ENCODE data around the gene RAB27A.
"Not testable (repeated sequence)": the region's sequence is repeated elsewhere in the genome, so short reads cannot be mapped to it uniquely, and the experiment has no call there.

Gene RAB27A

DNA sequence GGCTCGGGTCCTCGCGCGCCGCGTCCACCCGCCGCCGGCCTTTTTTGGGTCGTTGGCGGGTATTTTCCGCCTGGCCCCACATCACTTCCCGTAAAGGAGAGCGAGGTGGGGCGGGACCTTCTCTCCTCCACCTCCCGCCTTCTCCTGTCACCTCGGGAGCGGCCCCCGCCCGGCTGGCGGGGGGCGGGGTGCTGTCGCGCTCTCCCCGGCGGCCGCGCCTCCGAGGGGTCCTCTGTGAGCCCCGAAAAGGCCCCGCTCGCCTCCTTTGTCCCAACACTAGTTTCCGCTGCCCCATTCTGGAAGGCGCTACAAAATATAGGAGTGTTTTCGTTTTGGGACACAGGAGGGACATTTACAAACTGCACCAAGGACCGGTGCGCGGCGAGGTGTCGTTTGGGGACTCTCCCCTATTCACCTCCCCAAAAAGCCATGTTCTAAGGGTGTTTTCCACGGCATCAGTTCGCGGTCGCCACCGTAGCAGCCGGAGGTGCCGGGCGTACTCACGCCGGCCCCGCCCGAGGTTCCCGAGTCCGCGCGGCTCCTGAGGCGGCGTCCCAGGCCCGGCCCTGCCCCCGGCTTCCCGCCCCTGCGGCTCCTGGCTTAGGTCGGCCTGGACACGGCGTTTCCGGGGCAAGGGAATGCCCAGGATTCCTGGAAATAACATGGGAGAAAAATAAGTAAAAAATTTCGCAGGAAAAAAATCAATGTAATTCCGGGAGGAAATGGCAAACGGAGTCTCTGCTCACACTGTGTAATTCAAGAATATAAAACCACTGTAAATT lies at the start of gene RAB27A:
TSS of gene RAB27A (minus strand) at position 68 of the 782 bp plus-strand sequence. CDS start 54,879 bp downstream, outside the sequence.
- DNase-seq = peak; percentile 58

DNA sequence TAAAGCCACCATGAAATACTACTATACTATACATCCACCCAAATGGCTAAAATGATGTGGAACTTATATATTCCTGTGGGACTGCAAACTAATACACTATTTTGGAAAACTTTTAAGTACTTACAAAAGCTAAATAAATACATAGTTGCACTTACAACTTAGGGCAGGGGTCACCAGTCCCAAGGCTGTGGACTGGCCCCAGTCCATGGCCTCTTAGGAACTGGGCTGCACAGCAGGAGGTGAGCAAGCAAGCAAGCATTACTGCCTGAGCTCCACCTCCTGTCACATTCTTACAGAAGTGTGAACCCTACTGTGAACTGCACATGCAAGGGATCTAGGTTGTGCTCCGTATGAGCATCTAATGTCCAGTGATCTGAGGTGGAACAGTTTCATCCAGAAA lies 47.5 kb upstream of the RAB27A start:
- DNase-seq = no peak

DNA sequence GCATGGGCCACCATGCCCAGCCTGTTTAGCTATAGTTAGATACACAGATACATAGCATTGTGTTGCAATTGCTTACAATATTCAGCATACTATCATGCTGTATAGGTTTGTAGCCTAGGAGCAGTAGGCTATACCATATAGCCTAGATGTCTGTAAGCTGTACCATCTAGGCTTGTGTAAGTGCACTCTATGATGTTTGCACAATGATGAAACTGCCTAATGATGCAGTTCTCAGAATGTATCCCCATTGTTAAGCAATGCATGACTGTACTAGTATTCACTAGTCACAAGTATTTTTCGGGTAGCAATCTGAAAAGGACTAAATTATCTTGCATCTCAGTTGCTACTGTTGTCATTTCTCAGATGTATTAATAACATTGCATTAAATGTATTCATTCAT lies 45.4 kb upstream of the RAB27A start:
- DNase-seq = no peak

DNA sequence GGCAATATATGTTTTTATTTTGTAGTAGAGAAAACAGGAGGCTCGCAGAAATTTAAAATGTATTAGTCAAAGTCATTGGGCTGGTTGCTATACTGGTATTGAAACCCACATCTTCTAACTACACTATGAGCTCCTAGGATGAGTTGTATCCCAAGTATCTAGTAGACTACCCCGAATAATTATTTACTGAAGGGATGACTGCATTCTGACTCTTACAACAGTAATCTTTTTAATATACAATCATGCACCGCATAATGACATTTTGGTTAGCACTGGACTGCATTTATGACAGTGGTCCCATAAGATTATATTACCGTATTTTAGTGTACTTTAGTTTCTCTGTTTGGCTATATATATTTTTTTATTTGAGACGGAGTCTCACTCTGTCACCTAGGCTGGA lies 44.8 kb upstream of the RAB27A start:
- no peak for DNase-seq

DNA sequence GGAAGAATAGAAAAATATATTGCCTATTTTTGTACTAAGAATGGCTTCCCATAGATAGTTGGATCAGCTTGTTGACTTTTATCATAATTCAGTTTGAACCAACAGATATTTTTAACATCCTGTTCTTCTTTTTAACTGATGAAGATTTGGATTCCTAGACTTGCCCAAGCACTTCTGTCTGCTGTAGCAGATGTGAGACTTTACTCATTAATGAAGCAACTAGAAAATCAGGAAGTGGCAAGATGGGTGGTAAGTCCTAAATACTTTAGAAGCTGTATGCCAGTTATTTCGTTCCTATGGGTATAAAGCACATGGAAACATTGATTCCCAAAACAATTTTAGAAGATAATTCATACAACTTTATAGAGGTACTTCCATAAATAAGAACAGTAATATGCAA lies 37.8 kb upstream of the RAB27A start:
- DNase-seq = no peak

DNA sequence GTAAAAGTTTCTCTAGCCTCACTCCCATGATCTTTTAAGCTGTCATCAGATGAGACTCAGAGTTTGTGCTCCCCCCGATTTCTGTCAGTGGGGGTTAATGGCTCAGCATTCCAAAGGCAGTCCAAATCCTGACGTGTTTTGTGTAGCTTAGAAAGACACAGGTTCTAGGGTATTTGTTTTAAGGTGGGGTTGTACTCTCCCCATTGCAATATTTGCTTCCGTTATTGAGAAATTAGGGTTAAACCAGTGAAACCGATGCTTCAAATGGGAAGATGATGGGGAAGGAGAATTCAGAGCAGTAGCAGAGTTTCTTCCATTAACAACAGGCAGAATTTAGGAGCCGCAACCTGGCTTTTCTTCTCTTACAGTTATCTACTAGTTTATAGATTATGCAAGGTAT lies 32.9 kb upstream of the RAB27A start:
- DNase-seq = no peak

DNA sequence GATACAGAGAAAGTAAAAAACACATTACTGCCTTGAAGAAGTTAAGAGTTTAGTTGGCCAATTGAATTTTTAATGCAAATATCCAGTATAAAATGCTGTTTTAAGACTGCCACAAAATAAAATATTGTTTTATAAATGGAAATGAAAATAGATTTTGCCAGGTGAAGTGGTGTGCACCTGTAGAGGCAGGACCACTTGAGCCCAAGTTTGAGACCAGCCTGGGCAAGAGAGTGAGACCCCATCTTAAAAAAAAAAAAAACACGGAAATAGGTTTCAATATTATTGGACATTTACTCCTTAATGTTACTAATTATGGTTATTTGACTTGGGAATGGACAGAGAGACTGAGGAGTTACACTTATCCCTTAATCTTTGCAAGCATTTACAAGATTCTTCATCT lies 31.4 kb upstream of the RAB27A start:
- DNase-seq = no peak

DNA sequence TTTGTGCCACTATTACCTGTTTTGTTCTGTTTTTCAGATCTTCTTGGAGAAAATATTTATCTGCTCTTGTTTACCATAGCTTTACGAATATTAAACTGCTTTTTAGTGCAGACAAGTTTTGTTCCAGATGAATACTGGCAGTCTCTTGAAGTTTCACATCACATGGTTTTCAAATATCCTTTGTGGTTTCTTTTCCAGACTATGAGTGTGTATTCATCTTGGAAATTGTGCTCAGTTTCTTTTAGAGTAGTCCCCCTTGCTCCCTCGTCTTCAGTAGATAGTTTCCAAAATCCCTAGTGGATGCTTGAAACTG lies 30.6 kb upstream of the RAB27A start:
- no peak for DNase-seq

DNA sequence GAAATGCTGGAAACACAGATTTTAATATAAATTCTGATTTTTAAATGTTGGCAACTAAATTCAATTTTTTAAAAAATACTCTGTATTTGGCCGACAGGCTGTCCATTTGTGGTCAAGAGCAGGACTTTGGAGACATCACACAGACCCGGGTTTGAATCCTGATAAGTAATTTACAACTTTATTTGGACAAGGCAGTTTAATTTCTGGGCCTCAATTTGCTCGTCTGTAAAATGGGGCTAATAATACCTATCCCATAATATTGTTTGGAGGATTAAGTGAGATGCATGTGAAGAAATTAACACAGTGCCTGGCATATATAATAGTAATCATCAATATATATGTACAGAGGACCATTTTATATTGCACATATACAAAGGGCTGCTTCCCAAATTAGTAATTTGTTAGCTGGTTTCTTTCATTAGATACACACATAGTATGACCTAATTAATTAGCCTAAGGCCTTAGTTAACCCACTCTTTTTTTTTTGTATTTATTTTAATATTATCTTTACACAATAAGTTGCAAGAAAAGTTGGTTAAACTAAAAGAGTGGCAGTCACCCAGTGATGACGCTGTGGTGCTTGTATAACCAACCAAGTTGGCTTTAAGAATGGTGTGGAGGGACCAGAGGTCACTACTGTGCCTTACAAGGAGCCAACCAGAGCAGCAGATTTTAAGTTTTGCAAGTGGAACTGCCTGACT lies 30.1 kb upstream of the RAB27A start:
- DNase-seq = no peak

DNA sequence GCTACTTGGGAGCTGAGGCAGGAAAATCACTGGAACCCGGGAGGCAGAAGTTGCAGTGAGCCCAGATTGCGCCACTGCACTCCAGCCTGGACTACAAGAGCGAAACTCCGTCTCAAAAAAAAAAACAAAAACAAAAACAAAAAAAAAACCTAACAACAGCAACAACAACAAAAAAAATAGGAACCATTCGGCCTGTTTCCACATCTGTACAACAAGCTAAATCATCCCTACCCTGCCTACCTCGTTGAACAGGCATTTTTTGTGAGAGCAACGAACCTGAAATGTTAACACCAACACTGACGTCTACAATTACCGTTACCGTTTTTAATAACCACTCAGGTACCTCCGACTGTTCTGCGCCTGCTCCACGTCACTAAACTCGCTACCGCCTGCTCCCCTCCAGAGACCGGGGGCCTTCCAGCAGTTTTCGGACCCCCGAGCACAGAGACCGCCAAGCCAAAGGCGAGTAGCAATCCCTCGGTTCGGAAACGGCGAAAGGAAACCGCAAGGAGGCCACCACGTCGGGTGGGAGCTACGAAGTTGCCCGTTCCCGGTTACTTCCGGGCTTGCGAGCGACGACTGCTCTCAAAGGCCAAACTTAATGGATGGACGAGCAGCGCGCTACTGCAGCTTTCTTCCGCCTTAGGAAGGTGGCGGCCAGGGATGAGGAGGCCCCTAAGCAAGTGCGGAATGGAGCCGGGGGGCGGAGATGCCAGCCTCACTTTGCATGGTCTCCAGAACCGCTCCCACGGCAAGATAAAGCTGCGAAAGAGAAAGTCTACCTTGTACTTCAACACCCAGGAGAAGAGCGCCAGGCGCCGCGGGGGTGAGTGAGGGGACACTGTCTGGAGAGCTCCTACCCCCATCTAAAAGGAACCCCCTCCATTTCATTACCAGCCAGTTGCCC lies 29.2 kb upstream of the RAB27A start, which contains the start of the genes PIGB and PIGBOS1:
TSS of gene PIGB (plus strand) at position 635 of the 907 bp plus-strand sequence. CDS start at position 664, 29 bp downstream.
TSS of gene PIGBOS1 (minus strand) at position 536 of the 907 bp plus-strand sequence. CDS start 1,331 bp downstream, outside the sequence.
- DNase-seq = peak; percentile 73

DNA sequence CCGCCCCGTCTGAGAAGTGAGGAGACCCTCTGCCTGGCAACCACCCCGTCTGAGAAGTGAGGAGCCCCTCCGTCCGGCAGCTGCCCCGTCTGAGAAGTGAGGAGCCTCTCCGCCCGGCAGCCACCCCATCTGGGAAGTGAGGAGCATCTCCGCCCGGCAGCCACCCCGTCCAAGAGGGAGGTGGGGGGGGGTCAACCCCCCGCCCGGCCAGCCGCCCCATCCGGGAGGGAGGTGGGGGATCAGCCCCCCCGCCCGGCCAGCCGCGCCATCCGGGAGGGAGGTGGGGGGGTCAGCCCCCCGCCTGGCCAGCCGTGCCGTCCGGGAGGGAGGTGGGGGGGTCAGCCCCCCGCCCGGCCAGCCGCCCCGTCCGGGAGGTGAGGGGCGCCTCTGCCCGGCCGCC lies 13.2 kb upstream of the RAB27A start:
- DNase-seq = not testable (repeated sequence)

DNA sequence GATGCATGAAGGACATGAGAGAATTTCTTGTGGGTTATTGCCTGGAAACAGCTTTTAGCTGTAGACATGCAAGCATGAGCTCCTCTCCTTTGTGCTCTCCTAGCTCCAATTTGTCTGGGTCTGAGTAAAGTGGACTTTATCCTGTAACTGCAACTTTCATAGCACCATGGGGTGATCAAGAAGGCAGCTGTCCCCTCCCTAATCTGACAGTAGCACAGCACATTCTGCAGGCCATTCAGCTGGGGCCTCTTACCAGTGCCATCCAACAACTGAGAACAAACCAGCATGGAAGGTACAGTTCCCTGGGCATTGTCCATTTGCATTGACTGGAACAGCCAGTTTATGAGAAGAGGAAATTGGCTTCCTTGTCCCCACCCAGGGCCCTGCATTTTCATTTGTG lies 7.7 kb upstream of the RAB27A start:
- DNase-seq = no peak

DNA sequence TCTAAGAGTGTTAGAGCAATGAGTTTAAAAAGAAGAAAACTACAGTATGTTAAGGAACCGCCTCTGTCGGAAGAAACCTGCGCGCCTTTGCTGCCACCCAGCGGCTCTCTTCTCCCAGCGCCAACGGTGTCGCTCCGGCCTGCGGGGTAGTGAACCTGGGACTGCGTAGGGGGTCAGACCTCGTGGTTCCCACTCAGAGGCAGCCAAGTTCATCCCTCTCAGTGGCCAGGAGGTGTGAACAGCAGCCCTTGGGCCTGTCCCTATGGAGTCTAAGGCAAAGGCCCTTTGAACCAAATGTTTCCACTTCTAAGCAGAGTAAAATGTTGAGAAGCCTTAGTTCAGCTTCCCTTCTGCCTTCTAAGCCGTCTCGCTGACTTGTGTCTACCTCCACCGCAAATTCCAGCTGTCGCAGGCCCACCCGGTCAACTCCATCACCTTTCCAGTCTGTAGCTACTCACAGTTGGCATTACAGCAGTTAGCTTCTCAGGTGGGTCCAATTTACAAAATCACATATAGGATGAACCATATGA lies 980 bp upstream of the RAB27A start:
- peak; percentile 76 for DNase-seq

DNA sequence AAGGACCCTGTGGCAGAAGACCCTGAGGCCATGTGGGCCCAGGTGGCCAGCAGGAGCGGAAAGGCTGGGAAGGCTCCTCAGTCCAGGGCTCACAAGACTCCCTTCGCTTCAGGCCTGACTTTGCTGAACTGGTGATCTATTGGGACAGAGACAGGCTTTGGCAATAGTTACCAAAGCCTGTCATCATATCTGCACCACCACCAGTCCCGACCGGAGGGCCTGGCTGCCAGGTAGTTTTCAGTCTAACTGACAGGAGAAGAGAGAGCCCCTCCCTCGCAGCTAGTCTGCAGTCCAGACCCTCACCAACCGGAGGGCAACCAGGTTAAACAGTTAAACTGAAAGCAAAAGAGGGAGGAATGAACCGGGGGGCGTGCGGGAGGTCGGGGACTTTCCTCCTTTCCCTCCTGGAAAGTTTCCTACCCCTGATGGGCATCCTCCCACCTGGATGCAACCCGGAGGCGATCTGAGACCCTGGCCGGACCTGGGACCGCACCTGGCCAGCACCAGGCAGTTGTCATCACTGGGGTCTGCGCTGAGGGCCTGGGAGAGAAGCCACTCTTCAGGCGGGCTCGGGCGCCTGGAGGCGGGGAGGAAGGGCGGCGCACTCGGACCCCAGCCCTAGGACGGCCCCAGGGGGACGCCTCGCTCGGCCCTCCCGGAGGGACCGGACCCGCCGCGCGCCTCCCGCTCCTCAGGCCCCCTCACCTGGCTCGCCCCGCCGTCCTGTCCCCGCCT lies 435 bp downstream of the RAB27A start:
- no peak for DNase-seq

DNA sequence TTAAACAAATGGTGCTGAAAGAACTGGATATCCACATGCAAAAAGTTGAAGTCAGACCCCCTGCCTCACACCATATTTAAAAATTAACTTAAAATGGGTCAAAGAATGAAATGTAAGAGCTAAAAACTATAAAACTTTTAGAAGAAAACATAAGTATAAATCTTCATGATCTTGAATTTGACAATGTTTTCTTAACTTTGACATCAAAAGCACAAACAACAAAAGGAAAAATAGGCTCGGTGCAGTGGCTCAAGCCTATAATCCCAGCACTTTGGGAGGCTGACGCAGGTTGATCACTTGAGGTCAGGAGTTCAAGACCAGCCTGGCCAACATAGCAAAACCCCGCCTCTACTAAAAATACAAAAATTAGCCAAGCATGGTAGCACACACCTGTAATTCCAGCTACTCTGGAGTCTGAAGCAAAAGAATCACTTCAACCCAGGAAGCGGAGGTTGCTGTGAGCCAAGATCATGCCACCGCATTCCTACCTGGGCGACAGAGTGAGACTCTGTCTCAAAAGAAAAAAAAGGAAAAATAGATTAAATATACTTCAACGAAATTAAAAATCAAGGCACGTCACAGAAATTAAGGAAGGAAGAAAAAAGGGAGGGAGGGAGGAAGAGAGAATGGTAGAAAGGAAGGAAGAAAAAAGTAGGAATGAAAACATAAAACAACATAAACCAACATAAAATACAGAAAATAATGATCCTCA lies 1.5 kb downstream of the RAB27A start:
- DNase-seq = no peak

DNA sequence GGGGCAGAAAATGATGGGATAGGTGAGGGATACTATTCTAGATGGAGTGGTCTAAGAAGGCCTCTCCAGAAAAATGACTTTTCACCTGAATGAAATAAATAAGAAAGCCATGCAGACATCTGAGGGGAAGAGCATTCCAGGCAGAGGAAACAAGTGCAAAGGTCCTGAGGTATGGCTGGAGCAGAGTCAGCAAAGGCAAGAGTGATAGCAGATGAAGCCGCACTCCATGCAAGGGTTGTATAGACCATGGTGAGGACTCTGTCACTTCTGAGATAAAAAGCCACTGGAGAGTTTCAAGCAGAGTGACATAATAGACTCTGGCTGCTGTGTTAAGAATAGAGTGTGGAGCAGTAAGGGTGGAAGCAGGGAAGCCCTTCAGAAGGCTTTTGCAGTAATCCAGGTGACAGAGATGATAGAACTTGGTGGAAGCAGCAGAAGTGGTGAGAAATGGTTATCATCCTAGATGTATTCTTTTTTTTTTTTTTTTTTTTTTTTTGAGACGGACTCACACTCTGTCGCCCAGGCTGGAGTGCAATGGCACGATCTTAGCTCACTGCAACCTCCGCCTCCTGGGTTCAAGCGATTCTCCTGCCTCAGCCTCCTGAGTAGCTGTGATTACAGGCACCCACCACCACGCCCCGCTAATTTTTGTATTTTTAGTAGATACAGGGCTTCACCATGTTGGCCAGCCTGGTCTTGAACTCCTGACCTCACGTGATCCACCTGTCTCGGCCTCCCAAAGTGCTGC lies 3.0 kb downstream of the RAB27A start:
- DNase-seq = not testable (repeated sequence)

DNA sequence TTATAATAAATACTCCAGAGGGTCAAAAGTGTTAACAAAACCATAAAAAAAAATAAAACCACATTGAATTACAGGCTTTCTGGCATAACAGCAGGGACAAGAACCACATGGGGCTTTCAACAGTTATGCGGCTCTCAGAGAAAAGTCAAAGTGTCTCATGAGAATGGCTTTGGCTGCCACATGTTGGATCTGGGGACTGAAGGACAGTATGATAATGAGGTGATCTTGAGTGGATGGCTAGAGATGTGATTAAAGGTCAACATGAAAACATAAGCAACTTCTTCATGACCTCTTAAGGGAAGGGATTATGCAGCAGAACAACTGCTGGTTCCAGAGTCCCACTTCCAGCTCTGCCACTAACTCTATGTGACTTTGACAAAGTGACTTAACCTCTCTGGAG lies 5.2 kb downstream of the RAB27A start:
- DNase-seq = no peak

DNA sequence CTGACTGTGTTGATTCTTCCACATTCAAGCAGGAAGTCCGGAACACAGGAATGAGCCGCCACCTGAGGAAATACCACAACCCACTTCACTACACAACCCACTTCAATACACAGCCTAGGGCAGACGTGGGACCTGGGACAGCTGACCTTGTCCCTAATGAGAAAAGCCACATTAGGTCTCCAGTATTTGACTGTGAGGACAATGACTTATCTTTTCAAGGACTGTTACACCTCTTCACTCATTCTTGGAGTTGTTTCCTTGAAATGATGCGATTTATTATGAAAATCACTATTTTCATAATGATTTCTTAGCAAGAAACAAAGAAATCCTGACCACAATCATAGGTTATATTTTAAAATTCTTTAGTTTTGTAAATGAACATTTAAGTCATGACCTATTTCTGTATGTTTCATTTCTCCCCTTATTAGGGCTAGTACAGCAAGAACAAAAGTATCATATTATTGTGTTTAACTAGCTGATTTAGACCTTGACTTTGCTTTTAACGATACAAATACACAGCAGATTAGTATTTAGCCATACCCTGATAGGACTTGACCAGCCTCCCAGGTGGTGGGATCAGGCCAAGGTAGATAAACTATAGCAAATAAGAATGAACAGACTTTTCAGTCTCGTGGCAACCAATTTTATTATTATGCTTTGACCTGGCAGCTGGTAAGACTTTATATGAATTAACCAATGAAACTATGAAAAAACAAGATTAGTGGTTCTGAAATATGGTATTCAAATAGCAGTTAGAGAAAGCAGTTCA lies 6.0 kb downstream of the RAB27A start:
- no peak for DNase-seq

DNA sequence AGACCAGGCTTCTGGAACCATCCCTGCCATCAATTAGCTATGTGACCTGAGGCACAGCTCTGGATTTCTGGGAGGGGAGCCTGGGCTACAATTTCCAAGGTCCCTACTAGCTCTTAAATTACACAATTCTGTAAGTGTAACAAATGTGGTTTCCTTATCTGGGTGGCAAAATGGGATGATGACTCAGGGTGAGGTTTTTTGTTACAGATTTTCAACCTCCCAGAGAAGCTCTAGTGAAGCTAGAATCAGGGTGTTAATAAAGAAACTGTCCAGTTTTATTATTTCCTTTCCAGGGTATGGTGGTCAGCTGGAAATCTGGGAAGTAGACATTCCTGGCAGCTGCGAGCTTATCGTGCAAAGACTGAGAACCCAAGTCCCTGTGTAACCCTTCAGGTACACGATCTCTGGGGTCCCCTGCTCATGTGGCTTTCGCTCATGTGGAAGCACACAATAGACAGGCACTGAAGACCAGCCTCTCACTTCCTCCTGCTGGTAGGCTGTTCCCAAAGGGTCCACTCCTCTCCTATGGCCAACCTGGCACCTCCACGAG lies 7.3 kb downstream of the RAB27A start:
- DNase-seq = no peak
